Omental fat pad (tissue), 4 donors: ENCODE results near the gene IL1RL2. TPM values are rescaled to one million over a fixed set of nuclear protein-coding genes. Genes with fewer than 3 reads are reported as not detected.

ENCODE experiments used
- ATAC-seq: fragments of 150-250 bp; one replicate; pipeline ENCODE4 v1.9.1; 2016; ENCODE audit warnings: mild to moderate bottlenecking, moderate library complexity; ENCODE audit not compliant: low FRiP score
- DNase-seq: peaks from one replicate; pipeline ENCODE4 v3.0.0-alpha.2; 2019; ENCODE audit warnings: low spot score
- CTCF ChIP-seq, 3 donors: fragments of 450-650 bp; IDR thresholded peaks; one replicate each; pipeline ENCODE4 v1.5.1; 2016 to 2017; ENCODE audit warnings: antibody characterized with exemption in 3 of 3, mild to moderate bottlenecking in 3 of 3, moderate library complexity in 2 of 3
- total RNA-seq, 4 donors: library from RNA; depleted of rRNA; stranded (reverse); fragments of >200 nt; gene quantifications; one replicate each; pipeline ENCODE4 v1.1.0, GENCODE V29; 2016

The IL1RL2 gene
- total RNA-seq, 4 donors from 2014 or later = 0.31 to 5.3 (median 2.1) TPM

DNA sequence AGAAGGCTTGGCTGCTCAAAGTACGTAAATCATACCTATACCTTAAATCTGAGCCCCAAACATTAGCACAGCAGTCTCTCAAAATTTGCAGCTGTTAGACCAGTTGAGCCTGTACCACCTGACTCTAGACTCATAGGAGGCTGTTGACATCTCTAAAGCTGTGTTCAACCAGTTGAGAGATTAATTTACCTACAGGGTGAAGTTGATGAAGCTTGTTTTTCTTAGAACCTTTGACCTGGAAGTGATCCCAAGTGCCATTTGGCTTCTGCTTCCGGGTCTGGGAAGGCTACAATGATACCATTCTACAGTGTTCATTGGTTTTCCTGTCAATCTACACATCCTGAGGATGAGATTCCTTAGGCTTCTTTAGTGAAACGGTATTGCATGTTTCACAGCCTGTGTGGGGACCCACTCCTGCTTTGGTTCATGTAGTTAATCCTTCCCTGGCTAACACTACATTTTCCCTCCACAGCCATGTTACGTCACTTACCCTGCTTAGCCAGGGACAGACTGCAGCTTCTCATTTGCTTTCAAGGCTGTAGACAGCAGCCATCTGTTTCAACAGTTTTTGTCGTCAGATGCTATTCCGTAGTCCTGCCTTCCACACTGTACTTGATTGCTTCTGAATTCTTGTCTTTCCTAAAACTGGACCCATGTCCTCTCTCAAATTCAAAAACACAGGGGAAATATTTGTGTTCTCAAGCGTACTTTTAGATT lies 4.7 kb upstream of the IL1RL2 start:
- DNase-seq (no peak), ATAC-seq (peak; percentile 4)
- TF ChIP-seq CTCF (IDR thresholded peaks at IDR 0.05) = no peak

- DNase-seq = no peak
- TF ChIP-seq CTCF (IDR thresholded peaks at IDR 0.05) = no peak
- no peak for ATAC-seq
These were observed 2.8 kb upstream of the IL1RL2 start for GRCh38 chr2:102184018-102184417.

DNA sequence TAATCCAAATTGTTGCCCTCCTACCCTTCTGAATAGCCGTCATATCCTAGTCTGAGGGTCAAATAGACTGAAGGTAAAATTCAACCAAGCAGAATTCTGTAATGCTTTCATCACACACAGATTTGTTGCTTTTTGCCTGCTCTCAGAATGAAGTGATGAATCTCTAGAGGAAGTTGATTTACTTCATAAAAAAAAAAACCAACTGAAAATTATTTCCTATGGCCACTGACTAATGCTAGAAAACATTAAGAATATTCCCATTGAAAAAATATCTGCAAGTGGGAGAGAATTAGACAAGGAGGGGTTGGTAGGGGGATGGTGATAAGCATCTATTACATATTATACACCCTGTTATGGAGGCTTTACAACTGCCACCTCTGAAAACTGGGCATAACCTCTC lies 2.3 kb upstream of the IL1RL2 start:
- no peak for TF ChIP-seq CTCF (IDR thresholded peaks at IDR 0.05)
- no peak for ATAC-seq

GRCh38 chr2:102185347-102185746 lies 1.5 kb upstream of the IL1RL2 start:
- ATAC-seq (no peak), DNase-seq (no peak)
- peak in 1 of 3 donors; percentile 14 for TF ChIP-seq CTCF (IDR thresholded peaks at IDR 0.05)

More for the DNA sequence above, 2.3 kb upstream of the IL1RL2 start:
- no peak for DNase-seq

DNA sequence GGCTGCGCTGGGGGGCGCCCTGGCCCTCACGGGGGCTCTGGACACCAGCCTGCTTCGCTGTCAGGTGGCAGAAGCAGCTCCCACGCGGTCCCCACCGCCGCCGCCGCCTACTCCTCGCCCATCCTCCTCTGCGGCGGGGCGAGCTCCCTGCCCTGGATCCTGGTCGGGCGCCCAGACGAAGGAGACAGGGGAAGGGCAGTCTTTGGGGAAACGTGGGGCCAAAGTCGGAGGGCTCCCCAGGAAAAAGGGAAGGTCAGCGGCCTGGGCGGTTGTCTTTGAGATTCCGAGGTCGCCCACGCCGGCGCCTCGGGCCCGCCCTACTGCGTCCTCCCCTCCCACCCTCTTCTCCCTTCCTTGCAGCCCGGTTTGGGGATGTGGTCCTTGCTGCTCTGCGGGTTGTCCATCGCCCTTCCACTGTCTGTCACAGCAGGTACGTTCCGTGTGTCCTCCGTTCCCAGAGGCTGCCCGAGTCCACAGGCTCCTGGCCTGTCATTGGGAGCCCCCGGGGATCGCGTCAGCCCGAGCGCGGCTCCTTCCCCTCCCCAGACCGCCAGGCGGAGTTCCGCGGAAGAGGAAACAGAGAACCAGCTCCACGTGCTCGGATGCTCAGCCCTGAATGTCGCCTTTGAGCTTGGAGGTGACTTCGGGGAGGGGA lies 800 bp downstream of the IL1RL2 start:
- peak; percentile 76 for ATAC-seq
- DNase-seq = peak; percentile 42
- no peak for TF ChIP-seq CTCF (IDR thresholded peaks at IDR 0.05)

DNA sequence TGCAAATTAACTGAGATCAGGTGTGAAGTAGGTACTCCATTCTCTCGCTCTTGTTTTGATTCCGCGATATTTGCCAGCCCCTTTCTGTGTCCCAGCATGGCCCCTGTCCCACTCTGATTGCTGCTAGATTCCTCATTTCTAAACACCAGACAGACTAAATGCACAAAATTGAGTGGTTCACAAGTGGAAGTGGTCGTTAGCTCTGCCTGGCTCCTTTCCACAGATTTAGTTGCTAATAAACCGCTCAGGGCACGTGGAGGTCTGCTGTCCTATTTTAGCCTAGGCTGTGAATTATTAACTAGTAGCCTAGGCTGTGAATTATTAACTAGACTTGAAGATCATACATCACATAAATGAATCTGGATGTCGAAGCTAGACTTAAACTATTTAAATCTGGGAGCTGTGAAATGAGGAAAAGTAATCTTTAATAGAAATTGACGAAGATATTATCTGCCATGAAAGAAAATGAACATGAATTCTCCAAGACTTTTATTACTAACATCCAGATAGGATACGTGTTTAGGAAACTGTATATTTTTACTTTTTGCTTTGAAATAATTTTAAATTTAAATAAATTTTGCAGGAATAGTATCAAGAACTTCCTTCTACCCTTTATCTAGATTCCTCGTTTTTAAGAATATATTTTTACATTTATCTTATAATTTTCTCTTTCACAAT lies 3.7 kb downstream of the IL1RL2 start:
- TF ChIP-seq CTCF (IDR thresholded peaks at IDR 0.05) = no peak
- no peak for DNase-seq
- no peak for ATAC-seq
